Endothelial cell of umbilical vein (primary cell): ENCODE data around the gene YBX3. TPM values are rescaled to one million over a fixed set of nuclear protein-coding genes. Genes with fewer than 3 reads are reported as not detected.

Source experiments
- BruUV-seq: library from RNA; stranded (reverse); fragments of 400-500 nt; replicated peaks from 2 replicates; lab custom pipeline; 2021; lab: Mats Ljungman, UMichigan
- CTCF ChIA-PET: fragments of 300-600, 350-600 bp; sonication (Branson Sonifier 250); formaldehyde crosslinking; loops from one replicate; lab custom pipeline; 2021; ENCODE audit warnings: antibody characterized with exemption, inconsistent platforms; lab: Charles Lee
- POLR2A ChIA-PET: fragments of 300-600, 350-600 bp; sonication (Branson Sonifier 250); formaldehyde crosslinking; loops from one replicate; lab custom pipeline; 2021; ENCODE audit warnings: antibody characterized with exemption, inconsistent platforms; lab: Charles Lee
- DNase-seq: peaks from one replicate; pipeline ENCODE4 v3.0.0-alpha.2; 2011; ENCODE audit warnings: low read depth, low spot score
- FAIRE-seq: peaks from 2 replicates; lab custom pipeline; 2011; peaks lifted over from hg19 to GRCh38; lab: Jason Lieb, UNC
- H2AFZ ChIP-seq: 2 replicates; pipeline ENCODE4 v1.6.0; 2012; ENCODE audit warnings: low read depth, low read length, control low read depth, inconsistent platforms
- H3K27ac ChIP-seq: 2 replicates; pipeline ENCODE4 v1.5.1; 2011; ENCODE audit warnings: low read depth, mild to moderate bottlenecking, control low read depth, low read length, moderate library complexity; ENCODE audit not compliant: insufficient read depth
- H3K27me3 ChIP-seq, 2 experiments: 2 replicates each; pipeline versions ENCODE4 v1.6.0 to v1.6.1; 2011; ENCODE audit warnings: low read length in 2 of 2, mixed read lengths in 1 of 2; ENCODE audit not compliant: control insufficient read depth in 2 of 2, insufficient read depth in 2 of 2
- H3K36me3 ChIP-seq, 2 experiments: 2 replicates in 1 of 2; 3 replicates in 1 of 2; pipeline ENCODE4 v1.5.1; 2011; ENCODE audit warnings: low read length in 2 of 2, mild to moderate bottlenecking in 1 of 2, moderate library complexity in 1 of 2; ENCODE audit not compliant: control insufficient read depth in 2 of 2, insufficient read depth in 2 of 2; ENCODE audit errors: extremely low read depth in 1 of 2
- H3K4me1 ChIP-seq: 3 replicates; pipeline ENCODE4 v1.5.1; 2011; ENCODE audit warnings: mild to moderate bottlenecking, low read length; ENCODE audit not compliant: control insufficient read depth, insufficient read depth; ENCODE audit errors: extremely low read depth
- H3K4me2 ChIP-seq: 2 replicates; pipeline ENCODE4 v1.6.1; 2011; ENCODE audit warnings: low read length, control low read depth, mixed read lengths; ENCODE audit not compliant: insufficient read depth
- H3K4me3 ChIP-seq, 3 experiments: fragments of 200-600 bp in 1 of 3; sonication (generic), shearing (Covaris generic) in 1 of 3; replicated peaks in 1 of 3; 2 replicates each; pipeline ENCODE4 v1.5.1; 2011 to 2016; ENCODE audit warnings: control low read depth in 3 of 3, low read length in 3 of 3, mild to moderate bottlenecking in 2 of 3, inconsistent platforms in 1 of 3, low read depth in 1 of 3, moderate library complexity in 1 of 3; ENCODE audit not compliant: insufficient read depth in 1 of 3
- H3K79me2 ChIP-seq: 2 replicates; pipeline ENCODE4 v1.6.0; 2012; ENCODE audit warnings: low read length, inconsistent platforms; ENCODE audit not compliant: control insufficient read depth, insufficient read depth
- H3K9ac ChIP-seq: replicated peaks from 2 replicates; pipeline ENCODE3; 2011; ENCODE audit warnings: low read length, control low read depth; ENCODE audit not compliant: insufficient read depth; ENCODE audit errors: extremely low read depth
- H3K9me1 ChIP-seq: replicated peaks from 3 replicates; pipeline ENCODE4 v1.6.0; 2011; ENCODE audit warnings: mild to moderate bottlenecking, low read length; ENCODE audit not compliant: control insufficient read depth, insufficient read depth; ENCODE audit errors: extremely low read depth
- H3K9me3 ChIP-seq: replicated peaks from 2 replicates; pipeline ENCODE4 v1.5.1; 2012; ENCODE audit warnings: low read length, inconsistent platforms; ENCODE audit not compliant: control insufficient read depth, insufficient read depth
- H4K20me1 ChIP-seq: replicated peaks from 2 replicates; pipeline ENCODE3; 2011; ENCODE audit warnings: mild to moderate bottlenecking, low read length; ENCODE audit not compliant: control insufficient read depth, insufficient read depth; ENCODE audit errors: extremely low read depth
- CTCF ChIP-seq, 2 donors: IDR thresholded peaks; 1 replicate in 1 of 2; 2 replicates in 1 of 2; pipeline ENCODE4 v1.5.1; 2011; ENCODE audit warnings: low read length in 2 of 2, mild to moderate bottlenecking in 2 of 2, moderate library complexity in 2 of 2, control low read depth in 1 of 2, inconsistent platforms in 1 of 2, low read depth in 1 of 2; ENCODE audit not compliant: insufficient read depth in 1 of 2; ENCODE audit errors: extremely low read depth in 1 of 2
- EZH2 ChIP-seq: IDR thresholded peaks from 2 replicates; pipeline ENCODE4 v1.6.1; 2012; ENCODE audit warnings: borderline replicate concordance, low read depth, mild to moderate bottlenecking, moderate library complexity, low read length, inconsistent platforms; ENCODE audit not compliant: severe bottlenecking
- FOS ChIP-seq: IDR thresholded peaks from 2 replicates; pipeline ENCODE4 v1.6.1; 2011; ENCODE audit warnings: mild to moderate bottlenecking, low read length, moderate library complexity, borderline replicate concordance; ENCODE audit not compliant: insufficient read depth
- GATA2 ChIP-seq: IDR thresholded peaks from 2 replicates; pipeline ENCODE4 v1.7.0; 2011; ENCODE audit warnings: low read depth, mild to moderate bottlenecking, moderate library complexity, mixed read lengths, low read length; ENCODE audit not compliant: insufficient read length, insufficient read depth
- JUN ChIP-seq: IDR thresholded peaks from 2 replicates; pipeline ENCODE4 v1.6.1; 2011; ENCODE audit warnings: borderline replicate concordance, low read depth; ENCODE audit not compliant: insufficient read length, insufficient read depth
- MAX ChIP-seq: IDR thresholded peaks from 2 replicates; pipeline ENCODE4 v1.6.1; 2011; ENCODE audit not compliant: insufficient read depth, insufficient read length
- MYC ChIP-seq: IDR thresholded peaks from one replicate; pipeline ENCODE4 v1.6.1; 2011; ENCODE audit warnings: mild to moderate bottlenecking, low read depth, low read length
- POLR2A ChIP-seq: IDR thresholded peaks from 2 replicates; pipeline ENCODE4 v1.6.1; 2012; ENCODE audit warnings: low read depth, mild to moderate bottlenecking, control low read depth, low read length
- POLR2AphosphoS5 ChIP-seq: IDR thresholded peaks from 2 replicates; pipeline ENCODE4 v1.6.1; 2012; ENCODE audit warnings: low read depth, mild to moderate bottlenecking, control low read depth, low read length, moderate library complexity; ENCODE audit not compliant: insufficient read depth
- dilution Hi-C: fragments of 300-500 bp; cut with MboI; formaldehyde crosslinking; loops from one replicate; pipeline ENCODE4 v1.15.0; 2019; ENCODE audit warnings: low sequenced_read_pairs; ENCODE audit not compliant: extremely low pct_ligation_motif_present
- intact Hi-C: fragments of 100-400 bp; cut with micrococcal nuclease; formaldehyde crosslinking; loops from one replicate; pipeline ENCODE4 v1.10.0; 2022
- polyA plus RNA-seq, 4 experiments: library from polyadenylated mRNA; depleted of rRNA in 3 of 4; stranded (reverse) in 3 of 4; unstranded in 1 of 4; fragments of >200 nt; gene quantifications; 2 replicates each; pipeline versions ENCODE4 v1.2.1 to v1.2.3, GENCODE V29; 2011 to 2012; ENCODE audit warnings: missing spikeins in 1 of 4
- total RNA-seq: library from RNA; stranded (reverse); gene quantifications from 2 replicates; pipeline ENCODE4 v1.2.3, GENCODE V29; 2021

The YBX3 gene
- total and polyA plus RNA-seq, 2 donors (not counting 3 experiments of a cell fraction or from before 2014, with no cell fraction given): 137 to 441 TPM

- Histone ChIP-seq H3K36me3 (peaks cover 0 to 2% of the 10 kb centered on the region in 2 experiments), H4K20me1 (no peaks in the 10 kb centered on the region), H3K4me2 (no peak overlapping the region), H3K27me3 (no peaks in the 10 kb centered on the region), H2AFZ (no peak overlapping the region), H3K4me3 (no peak overlapping the region), H3K27ac (no peak overlapping the region), H3K79me2 (no peaks in the 10 kb centered on the region), H3K4me1 (no peaks in the 10 kb centered on the region), H3K9me1 (no peaks in the 10 kb centered on the region), H3K9ac (no peak overlapping the region), H3K9me3 (no peaks in the 10 kb centered on the region)
- BruUV-seq: no TSS peak
- intact Hi-C loops: no loop called here
- TF ChIP-seq MAX (no peak), MYC (no peak), CTCF (IDR thresholded peaks at IDR 0.05; ENCODE audit: extremely low read depth in 1 of 2, insufficient read depth in 1 of 2, low read depth in 1 of 2, low read length in 2 of 2) (no peak), POLR2A (no peak), GATA2 (no peak), JUN (no peak)
- DNase-seq: no peak
- ChIA-PET CTCF (interaction anchor here (1.8 kb wide), 1 partner anchor 61 kb away, joined by 5 read pairs; no protein-coding TSS in a partner anchor), POLR2A (no interaction called here)
- dilution Hi-C loops: no loop called here
- FAIRE-seq: no peak
Measured at GRCh38 chr12:10689146-10689545, 34.0 kb downstream of the YBX3 start.

- Histone ChIP-seq H3K9me1 (no peaks in the 10 kb centered on the region), H3K4me3 (no peak overlapping the region), H3K27ac (no peak overlapping the region), H2AFZ (no peak overlapping the region), H3K27me3 (no peaks in the 10 kb centered on the region), H3K36me3 (no peaks in the 10 kb centered on the region), H4K20me1 (no peaks in the 10 kb centered on the region), H3K79me2 (no peaks in the 10 kb centered on the region), H3K4me2 (no peak overlapping the region), H3K4me1 (no peaks in the 10 kb centered on the region), H3K9ac (no peak overlapping the region), H3K9me3 (no peaks in the 10 kb centered on the region)
- BruUV-seq: no TSS peak
- intact Hi-C loops (no loop called here), dilution Hi-C loops (no loop called here)
- ChIA-PET CTCF (no interaction called here), POLR2A (no interaction called here)
- DNase-seq: no peak
- TF ChIP-seq EZH2 (no peak), JUN (no peak), FOS (no peak), POLR2A (no peak), GATA2 (no peak), CTCF (IDR thresholded peaks at IDR 0.05; ENCODE audit: extremely low read depth in 1 of 2, insufficient read depth in 1 of 2, low read depth in 1 of 2, low read length in 2 of 2) (no peak), POLR2AphosphoS5 (no peak), MAX (no peak), MYC (no peak)
- FAIRE-seq: no peak
Measured at GRCh38 chr12:10688042-10688441, 35.1 kb downstream of the YBX3 start.
